Urinary bladder (tissue), 4 donors: Measurements from ENCODE around the gene TSPAN1. TPM values are rescaled to one million over a fixed set of nuclear protein-coding genes. Genes with fewer than 3 reads are reported as not detected.
A peak's percentile ranks its signal among the peaks of the same experiment; 100 is the strongest.

ENCODE experiments used
- DNase-seq: peaks from one replicate; pipeline ENCODE4 v3.0.0-alpha.2; 2015; ENCODE audit errors: extremely low spot score
- H3K27ac ChIP-seq: one replicate; pipeline ENCODE4 v1.5.1; 2013; ENCODE audit warnings: low read depth, mild to moderate bottlenecking, moderate library complexity
- H3K36me3 ChIP-seq: one replicate; pipeline ENCODE4 v1.6.1; 2013; ENCODE audit warnings: mild to moderate bottlenecking, moderate library complexity; ENCODE audit not compliant: insufficient read depth
- H3K4me1 ChIP-seq: one replicate; pipeline ENCODE4 v1.6.1; 2013; ENCODE audit warnings: mild to moderate bottlenecking, moderate library complexity; ENCODE audit not compliant: insufficient read depth
- H3K4me3 ChIP-seq: one replicate; pipeline ENCODE4 v1.5.1; 2013; ENCODE audit warnings: low read depth, low read length
- WGBS: extraction: QIAGEN DNeasy Blood & Tissue Kit; methylation state at CpG from one replicate; pipeline ENCODE4 v1.1.7; 2013; 5-methylcytosine and 5-hydroxymethylcytosine counted together
- polyA plus RNA-seq: library from polyadenylated mRNA; stranded (reverse); fragments of 200-250 nt; gene quantifications from one replicate; pipeline ENCODE4 v1.2.3, GENCODE V29; 2013
- total RNA-seq: library from RNA; depleted of rRNA; stranded (reverse); fragments of >200 nt; gene quantifications from one replicate; pipeline ENCODE4 v1.2.3, GENCODE V29; 2014
- donor health status: healthy with polysubstance abuse.
- donor health status: healthy.

The TSPAN1 gene
- total and polyA plus RNA-seq, 2 donors: 7.9 to 56.5 TPM

- Histone ChIP-seq H3K27ac (no peak overlapping the region), H3K36me3 (no peaks in the 10 kb centered on the region), H3K4me1 (no peaks in the 10 kb centered on the region), H3K4me3 (no peak overlapping the region)
- no peak for DNase-seq
- WGBS: 51% methylated on average over 6 of the region's 6 CpGs
Observed at GRCh38 chr1:46171871-46172270, 3.0 kb upstream of the TSPAN1 start.

GRCh38 chr1:46172321-46172720 is 2.6 kb upstream of the TSPAN1 start:
- no peaks in the 10 kb centered on the region for H3K4me1 ChIP-seq
- no peak overlapping the region for H3K4me3 ChIP-seq
- no peak overlapping the region for H3K27ac ChIP-seq
- H3K36me3 ChIP-seq: no peaks in the 10 kb centered on the region
- DNase-seq: no peak
- 93% methylated on average over 4 of the region's 4 CpGs for WGBS

- H3K4me3 ChIP-seq: no peak overlapping the region
- H3K4me1 ChIP-seq: no peaks in the 10 kb centered on the region
- no peak for DNase-seq
- no peaks in the 10 kb centered on the region for H3K36me3 ChIP-seq
- no peak overlapping the region for H3K27ac ChIP-seq
- 25% methylated on average over 4 of the region's 4 CpGs for WGBS
Observed at GRCh38 chr1:46173361-46173856, 1.5 kb upstream of the TSPAN1 start.

- Histone ChIP-seq H3K27ac (no peak overlapping the region), H3K4me3 (no peak overlapping the region), H3K4me1 (no peaks in the 10 kb centered on the region), H3K36me3 (no peaks in the 10 kb centered on the region)
- 80% methylated on average over 3 of the region's 3 CpGs for WGBS
- no peak for DNase-seq
Observed at GRCh38 chr1:46175243-46175642, 356 bp downstream of the TSPAN1 start.

GRCh38 chr1:46176211-46176865 is 1.5 kb downstream of the TSPAN1 start, which contains the start of gene P3R3URF:
TSS of gene P3R3URF (minus strand) at chr1:46176488. CDS start at chr1:46176471, 17 bp downstream.
- no peak within 1 kb of the TSS for H3K4me3 ChIP-seq
- no peak within 1 kb of the TSS for H3K27ac ChIP-seq
- WGBS: 89% methylated on average over 13 of the region's 13 CpGs

GRCh38 chr1:46179138-46180081 is 4.5 kb downstream of the TSPAN1 start:
- 11% methylated on average over 10 of the region's 10 CpGs for WGBS
- Histone ChIP-seq H3K4me3 (no peak overlapping the region), H3K27ac (no peak overlapping the region), H3K36me3 (no peaks in the 10 kb centered on the region), H3K4me1 (no peaks in the 10 kb centered on the region)
- DNase-seq: peak; percentile 83

More at GRCh38 chr1:46176211-46176865, 1.5 kb downstream of the TSPAN1 start, which contains the start of gene P3R3URF:
- Histone ChIP-seq H3K4me1 (no peaks in the 10 kb centered on the region), H3K36me3 (no peaks in the 10 kb centered on the region)
- DNase-seq: no peak

GRCh38 chr1:46180082-46180616 is 5.3 kb downstream of the TSPAN1 start:
- 58% methylated on average over 12 of the region's 12 CpGs for WGBS
- DNase-seq: no peak
- Histone ChIP-seq H3K36me3 (no peaks in the 10 kb centered on the region), H3K27ac (no peak overlapping the region), H3K4me1 (no peaks in the 10 kb centered on the region), H3K4me3 (no peak overlapping the region)

GRCh38 chr1:46181343-46182260 is 6.7 kb downstream of the TSPAN1 start:
- 64% methylated on average over 10 of the region's 10 CpGs for WGBS
- peak overlapping the region; percentile 3 for H3K27ac ChIP-seq
- DNase-seq: no peak
- H3K36me3 ChIP-seq: no peaks in the 10 kb centered on the region
- H3K4me1 ChIP-seq: no peaks in the 10 kb centered on the region
- no peak overlapping the region for H3K4me3 ChIP-seq

- no peaks in the 10 kb centered on the region for H3K36me3 ChIP-seq
- DNase-seq: peak; percentile 77
- 52% methylated on average over 8 of the region's 8 CpGs for WGBS
- no peaks in the 10 kb centered on the region for H3K4me1 ChIP-seq
- H3K27ac ChIP-seq: peak overlapping the region; percentile 41
- H3K4me3 ChIP-seq: no peak overlapping the region
Observed at GRCh38 chr1:46183079-46183847, 8.4 kb downstream of the TSPAN1 start.

GRCh38 chr1:46183926-46184557 is 9.2 kb downstream of the TSPAN1 start:
- H3K36me3 ChIP-seq: no peaks in the 10 kb centered on the region
- peak overlapping the region; percentile 48 for H3K27ac ChIP-seq
- WGBS: 79% methylated on average over 12 of the region's 12 CpGs
- H3K4me3 ChIP-seq: no peak overlapping the region
- no peaks in the 10 kb centered on the region for H3K4me1 ChIP-seq
- DNase-seq: no peak

GRCh38 chr1:46184920-46185658 is 10.2 kb downstream of the TSPAN1 start:
- H3K4me1 ChIP-seq: no peaks in the 10 kb centered on the region
- no peaks in the 10 kb centered on the region for H3K36me3 ChIP-seq
- peak overlapping the region; percentile 11 for H3K27ac ChIP-seq
- DNase-seq: no peak
- WGBS: 71% methylated on average over 7 of the region's 7 CpGs
- H3K4me3 ChIP-seq: no peak overlapping the region
